ENCODE measurements around the gene PFKP.

DNA sequence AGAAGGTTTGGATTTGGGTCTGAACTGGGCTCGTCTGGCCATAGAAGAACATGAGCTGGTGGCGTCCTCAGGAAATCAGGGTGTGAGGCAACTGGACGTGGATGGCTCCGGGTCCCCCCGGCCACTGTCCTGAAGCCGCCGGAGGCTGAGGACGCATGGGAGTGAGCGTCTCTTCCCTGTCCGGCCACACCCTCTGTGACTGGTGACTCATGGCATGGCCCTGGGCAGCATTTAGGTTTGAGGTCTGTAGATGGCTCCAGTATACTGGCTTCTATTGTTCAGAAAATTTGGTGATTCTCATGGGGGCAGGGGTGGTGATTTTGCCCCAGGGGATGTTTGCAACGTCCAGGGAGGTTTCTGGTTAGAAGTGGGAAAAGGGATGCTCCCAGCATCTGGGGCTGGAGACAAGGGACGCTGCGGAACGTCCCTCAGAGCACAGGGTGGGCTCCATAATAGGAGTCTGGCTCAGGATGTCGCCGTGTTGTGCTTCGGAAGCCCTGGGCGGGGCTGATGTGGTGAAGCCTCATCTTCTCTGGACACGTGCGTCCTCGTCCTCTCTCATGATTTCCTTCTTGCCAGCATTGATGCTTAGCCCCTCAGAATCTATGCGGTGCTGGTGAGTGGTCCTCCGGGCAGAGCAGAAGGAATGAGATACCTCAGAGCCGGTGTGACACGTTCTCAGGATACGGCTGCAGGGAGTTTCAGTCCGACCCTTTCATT, 55.3 kb downstream of the PFKP start:
- TF ChIP-seq, protein P1, sequence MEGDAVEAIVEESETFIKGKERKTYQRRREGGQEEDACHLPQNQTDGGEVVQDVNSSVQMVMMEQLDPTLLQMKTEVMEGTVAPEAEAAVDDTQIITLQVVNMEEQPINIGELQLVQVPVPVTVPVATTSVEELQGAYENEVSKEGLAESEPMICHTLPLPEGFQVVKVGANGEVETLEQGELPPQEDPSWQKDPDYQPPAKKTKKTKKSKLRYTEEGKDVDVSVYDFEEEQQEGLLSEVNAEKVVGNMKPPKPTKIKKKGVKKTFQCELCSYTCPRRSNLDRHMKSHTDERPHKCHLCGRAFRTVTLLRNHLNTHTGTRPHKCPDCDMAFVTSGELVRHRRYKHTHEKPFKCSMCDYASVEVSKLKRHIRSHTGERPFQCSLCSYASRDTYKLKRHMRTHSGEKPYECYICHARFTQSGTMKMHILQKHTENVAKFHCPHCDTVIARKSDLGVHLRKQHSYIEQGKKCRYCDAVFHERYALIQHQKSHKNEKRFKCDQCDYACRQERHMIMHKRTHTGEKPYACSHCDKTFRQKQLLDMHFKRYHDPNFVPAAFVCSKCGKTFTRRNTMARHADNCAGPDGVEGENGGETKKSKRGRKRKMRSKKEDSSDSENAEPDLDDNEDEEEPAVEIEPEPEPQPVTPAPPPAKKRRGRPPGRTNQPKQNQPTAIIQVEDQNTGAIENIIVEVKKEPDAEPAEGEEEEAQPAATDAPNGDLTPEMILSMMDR (IDR thresholded peaks at IDR 0.05) = no peak
- TF ChIP-seq POLR2A (IDR thresholded peaks at IDR 0.05) = no peak
